ENCODE measurements around the gene DSC1.
A peak's percentile ranks its signal among the peaks of the same experiment; 100 is the strongest.

DSC1 gene

DNA sequence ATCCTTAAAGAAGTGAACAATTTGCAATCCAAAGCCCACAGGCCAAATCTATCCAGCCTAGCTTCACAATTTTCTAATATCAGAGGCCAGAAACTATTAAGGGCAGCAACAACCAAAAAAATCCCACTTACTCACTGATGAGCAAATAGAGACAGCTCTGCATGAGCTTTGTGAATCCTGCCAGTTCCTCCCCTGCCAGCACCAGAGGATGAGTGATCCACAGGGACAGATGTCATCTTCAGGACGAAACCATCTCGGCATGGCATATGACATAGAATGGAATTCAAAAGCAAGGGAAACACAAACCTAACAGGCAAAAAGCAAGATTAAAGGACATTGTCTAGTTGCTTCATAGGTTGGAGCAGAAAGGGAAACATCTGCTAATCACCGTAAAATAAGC is 58.2 kb downstream of the DSC1 start:
- Histone ChIP-seq H3K36me3 (ENCODE audit: control insufficient read depth in 2 of 2, insufficient read depth in 2 of 2, low read length in 2 of 2) (no peaks in the 10 kb centered on the region), H3K27ac (ENCODE audit: low read length) (no peak overlapping the region), H3K9ac (ENCODE audit: low read length in 2 of 2) (no peak overlapping the region), H3K27me3 (ENCODE audit: control insufficient read depth in 1 of 2, insufficient read depth in 2 of 2, low read length in 2 of 2) (peaks cover 2 to 21% of the 10 kb centered on the region in 2 donors), H3K9me3 (ENCODE audit: control insufficient read depth in 2 of 2, low read length in 2 of 2) (no peaks in the 10 kb centered on the region), H3K4me1 (ENCODE audit: control insufficient read depth, insufficient read depth, low read length) (no peaks in the 10 kb centered on the region), H3K4me3 (ENCODE audit: low read length in 2 of 2) (no peak overlapping the region)

DNA sequence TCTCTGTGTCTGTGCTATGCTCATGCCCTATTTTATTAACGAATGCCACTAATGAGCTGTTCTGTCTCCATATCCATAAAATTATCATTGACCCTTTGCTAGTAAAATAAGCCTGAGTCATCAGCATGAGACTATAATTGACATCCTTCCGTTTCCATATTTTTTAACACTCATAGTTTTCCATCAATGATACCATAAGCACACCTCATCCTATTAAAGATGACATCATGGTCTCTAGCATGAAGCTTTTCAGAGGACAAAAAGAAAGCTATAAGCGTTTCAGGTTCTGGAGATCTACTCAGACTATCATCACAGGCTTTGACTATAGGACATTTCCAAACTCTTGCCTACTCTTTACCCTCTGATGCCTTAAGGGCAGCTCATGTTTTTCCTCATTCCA is 59.2 kb downstream of the DSC1 start:
- H3K9me3 ChIP-seq (ENCODE audit: control insufficient read depth in 2 of 2, low read length in 2 of 2), result no peaks in the 10 kb centered on the region
- H3K36me3 ChIP-seq (ENCODE audit: control insufficient read depth in 2 of 2, insufficient read depth in 2 of 2, low read length in 2 of 2), result no peaks in the 10 kb centered on the region
- H3K4me1 ChIP-seq (ENCODE audit: control insufficient read depth, insufficient read depth, low read length), result no peaks in the 10 kb centered on the region
- H3K4me3 ChIP-seq (ENCODE audit: low read length in 2 of 2), result no peak overlapping the region
- H3K27me3 ChIP-seq (ENCODE audit: control insufficient read depth in 1 of 2, insufficient read depth in 2 of 2, low read length in 2 of 2), result peaks cover 2 to 21% of the 10 kb centered on the region in 2 donors
- no peak overlapping the region for H3K9ac ChIP-seq (ENCODE audit: low read length in 2 of 2)
- H3K27ac ChIP-seq (ENCODE audit: low read length), result no peak overlapping the region

GRCh38 chr18:31102941-31103340 is 59.7 kb downstream of the DSC1 start:
- H3K36me3 ChIP-seq (ENCODE audit: control insufficient read depth in 2 of 2, insufficient read depth in 2 of 2, low read length in 2 of 2), result no peaks in the 10 kb centered on the region
- no peaks in the 10 kb centered on the region for H3K9me3 ChIP-seq (ENCODE audit: control insufficient read depth in 2 of 2, low read length in 2 of 2)
- H3K27ac ChIP-seq (ENCODE audit: low read length), result no peak overlapping the region
- no peak overlapping the region for H3K4me3 ChIP-seq (ENCODE audit: low read length in 2 of 2)
- H3K27me3 ChIP-seq (ENCODE audit: control insufficient read depth in 1 of 2, insufficient read depth in 2 of 2, low read length in 2 of 2), result peaks cover 2 to 21% of the 10 kb centered on the region in 2 donors
- no peaks in the 10 kb centered on the region for H3K4me1 ChIP-seq (ENCODE audit: control insufficient read depth, insufficient read depth, low read length)
- no peak overlapping the region for H3K9ac ChIP-seq (ENCODE audit: low read length in 2 of 2)

GRCh38 chr18:31102025-31102684 is 60.5 kb downstream of the DSC1 start, which contains the start of gene DSC2:
Gene DSC2, minus strand, starts transcription at chr18:31102421. Its CDS starts 450 bp downstream, at chr18:31101971.
- Histone ChIP-seq H3K9ac (ENCODE audit: low read length in 2 of 2) (no peak within 1 kb of the TSS), H3K36me3 (ENCODE audit: control insufficient read depth in 2 of 2, insufficient read depth in 2 of 2, low read length in 2 of 2) (no peaks in the 10 kb centered on the region), H3K27ac (ENCODE audit: low read length) (no peak within 1 kb of the TSS), H3K4me1 (ENCODE audit: control insufficient read depth, insufficient read depth, low read length) (no peaks in the 10 kb centered on the region), H3K9me3 (ENCODE audit: control insufficient read depth in 2 of 2, low read length in 2 of 2) (no peaks in the 10 kb centered on the region), H3K27me3 (ENCODE audit: control insufficient read depth in 1 of 2, insufficient read depth in 2 of 2, low read length in 2 of 2) (peaks cover 2 to 21% of the 10 kb centered on the region in 2 donors), H3K4me3 (ENCODE audit: low read length in 2 of 2) (peak within 1 kb of the TSS; percentile 19 to 50)

DNA sequence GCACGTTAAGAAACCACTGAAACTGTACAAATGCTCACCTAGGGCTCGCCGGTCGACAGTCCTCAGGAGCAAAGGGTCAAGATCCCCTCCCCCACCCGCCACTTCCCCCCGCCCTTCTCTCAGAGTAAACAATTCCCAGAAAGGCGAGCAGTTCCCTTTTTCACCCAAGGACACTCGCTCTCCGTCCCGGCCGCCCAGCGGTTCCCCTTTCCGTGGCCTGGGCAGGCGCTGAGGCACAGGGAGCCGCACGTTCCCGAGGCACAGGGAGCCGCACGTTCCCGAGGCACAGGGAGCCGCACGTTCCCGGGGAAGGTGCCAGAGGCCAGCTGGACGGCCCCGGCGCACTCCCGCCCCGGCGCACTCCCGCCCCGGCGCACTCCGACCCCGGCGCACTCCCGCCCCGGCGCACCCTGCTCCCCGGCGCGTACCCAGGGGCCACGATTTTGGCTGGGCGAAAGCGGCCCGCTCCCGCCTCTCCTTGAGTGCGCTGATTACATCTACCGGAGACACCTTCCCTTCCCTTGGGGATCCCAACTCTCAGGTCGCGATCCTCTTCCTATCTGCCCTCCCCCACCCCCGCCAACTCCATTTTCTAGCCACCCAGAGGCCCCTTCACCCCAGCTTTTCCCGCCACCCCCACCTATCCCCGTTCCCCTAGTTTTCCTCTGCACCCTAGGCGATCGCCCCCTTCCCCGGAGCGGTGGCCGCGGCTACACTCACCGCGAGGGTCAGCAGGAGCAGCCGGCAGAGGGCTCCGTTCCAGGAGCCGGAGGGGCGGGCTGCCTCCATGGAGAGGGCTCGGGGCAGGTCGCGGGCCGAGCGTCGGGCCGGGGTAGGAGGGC is 61.3 kb downstream of the DSC1 start:
- Histone ChIP-seq H3K9ac (ENCODE audit: low read length in 2 of 2) (no peak overlapping the region), H3K36me3 (ENCODE audit: control insufficient read depth in 2 of 2, insufficient read depth in 2 of 2, low read length in 2 of 2) (no peaks in the 10 kb centered on the region), H3K4me3 (ENCODE audit: low read length in 2 of 2) (peak overlapping the region; percentile 19 to 50), H3K27ac (ENCODE audit: low read length) (no peak overlapping the region), H3K4me1 (ENCODE audit: control insufficient read depth, insufficient read depth, low read length) (no peaks in the 10 kb centered on the region), H3K27me3 (ENCODE audit: control insufficient read depth in 1 of 2, insufficient read depth in 2 of 2, low read length in 2 of 2) (peaks cover 2 to 21% of the 10 kb centered on the region in 2 donors), H3K9me3 (ENCODE audit: control insufficient read depth in 2 of 2, low read length in 2 of 2) (no peaks in the 10 kb centered on the region)

- no peak overlapping the region for H3K9ac ChIP-seq (ENCODE audit: low read length in 2 of 2)
- H3K4me1 ChIP-seq (ENCODE audit: control insufficient read depth, insufficient read depth, low read length), result no peaks in the 10 kb centered on the region
- H3K9me3 ChIP-seq (ENCODE audit: control insufficient read depth in 2 of 2, low read length in 2 of 2), result no peaks in the 10 kb centered on the region
- peaks cover 2 to 21% of the 10 kb centered on the region in 2 donors for H3K27me3 ChIP-seq (ENCODE audit: control insufficient read depth in 1 of 2, insufficient read depth in 2 of 2, low read length in 2 of 2)
- no peaks in the 10 kb centered on the region for H3K36me3 ChIP-seq (ENCODE audit: control insufficient read depth in 2 of 2, insufficient read depth in 2 of 2, low read length in 2 of 2)
- H3K27ac ChIP-seq (ENCODE audit: low read length), result no peak overlapping the region
- H3K4me3 ChIP-seq (ENCODE audit: low read length in 2 of 2), result peak overlapping the region; percentile 12 to 44
These were observed 62.0 kb downstream of the DSC1 start for GRCh38 chr18:31100436-31101182.

- Histone ChIP-seq H3K9me3 (ENCODE audit: control insufficient read depth in 2 of 2, low read length in 2 of 2) (no peaks in the 10 kb centered on the region), H3K27ac (ENCODE audit: low read length) (no peak overlapping the region), H3K9ac (ENCODE audit: low read length in 2 of 2) (no peak overlapping the region), H3K27me3 (ENCODE audit: control insufficient read depth in 1 of 2, insufficient read depth in 2 of 2, low read length in 2 of 2) (peaks cover 2 to 21% of the 10 kb centered on the region in 2 donors), H3K4me1 (ENCODE audit: control insufficient read depth, insufficient read depth, low read length) (no peaks in the 10 kb centered on the region), H3K36me3 (ENCODE audit: control insufficient read depth in 2 of 2, insufficient read depth in 2 of 2, low read length in 2 of 2) (no peaks in the 10 kb centered on the region), H3K4me3 (ENCODE audit: low read length in 2 of 2) (no peak overlapping the region)
These were observed 63.0 kb downstream of the DSC1 start for GRCh38 chr18:31099450-31100230.

DNA sequence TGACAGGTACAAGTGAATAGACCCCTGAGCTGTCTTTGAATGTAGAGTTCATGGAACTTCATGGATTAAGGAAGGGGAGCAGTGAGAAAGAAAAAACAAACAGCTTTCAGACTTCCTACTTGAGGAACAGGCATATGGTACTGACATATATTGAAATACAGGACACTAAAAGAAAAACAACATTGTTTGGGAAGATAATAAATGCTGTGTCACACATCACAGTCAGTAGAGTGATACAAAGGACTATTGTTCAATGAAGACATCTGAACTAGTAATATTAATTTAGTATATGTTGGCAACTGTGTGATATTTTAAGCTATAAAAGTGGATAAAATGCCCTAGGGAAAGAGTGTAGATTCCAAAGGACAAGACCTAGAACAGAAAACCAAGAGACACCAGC is 63.8 kb downstream of the DSC1 start:
- H3K27me3 ChIP-seq (ENCODE audit: control insufficient read depth in 1 of 2, insufficient read depth in 2 of 2, low read length in 2 of 2), result peaks cover 2 to 21% of the 10 kb centered on the region in 2 donors
- no peak overlapping the region for H3K27ac ChIP-seq (ENCODE audit: low read length)
- H3K9me3 ChIP-seq (ENCODE audit: control insufficient read depth in 2 of 2, low read length in 2 of 2), result no peaks in the 10 kb centered on the region
- H3K9ac ChIP-seq (ENCODE audit: low read length in 2 of 2), result no peak overlapping the region
- no peaks in the 10 kb centered on the region for H3K4me1 ChIP-seq (ENCODE audit: control insufficient read depth, insufficient read depth, low read length)
- no peak overlapping the region for H3K4me3 ChIP-seq (ENCODE audit: low read length in 2 of 2)
- H3K36me3 ChIP-seq (ENCODE audit: control insufficient read depth in 2 of 2, insufficient read depth in 2 of 2, low read length in 2 of 2), result no peaks in the 10 kb centered on the region

DNA sequence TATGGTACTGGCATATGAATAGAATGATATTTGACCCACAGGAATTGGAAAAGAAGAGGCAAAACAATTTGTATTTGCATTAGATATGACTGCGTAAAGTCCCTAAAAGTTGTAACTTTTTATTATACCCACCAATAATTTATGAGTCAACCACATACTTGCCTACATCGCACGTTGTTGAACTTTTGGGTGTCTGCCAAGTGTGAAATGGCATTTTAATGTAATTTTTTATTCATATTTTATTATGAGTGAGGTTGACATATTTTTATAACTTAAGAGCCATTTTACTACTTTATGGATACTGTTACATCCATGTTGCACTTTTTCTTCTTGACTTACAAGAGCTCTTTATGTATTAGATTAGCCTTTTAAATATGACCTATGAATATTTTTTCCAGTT is 65.0 kb downstream of the DSC1 start:
- peaks cover 2 to 21% of the 10 kb centered on the region in 2 donors for H3K27me3 ChIP-seq (ENCODE audit: control insufficient read depth in 1 of 2, insufficient read depth in 2 of 2, low read length in 2 of 2)
- no peaks in the 10 kb centered on the region for H3K36me3 ChIP-seq (ENCODE audit: control insufficient read depth in 2 of 2, insufficient read depth in 2 of 2, low read length in 2 of 2)
- H3K9ac ChIP-seq (ENCODE audit: low read length in 2 of 2), result no peak overlapping the region
- no peak overlapping the region for H3K27ac ChIP-seq (ENCODE audit: low read length)
- no peaks in the 10 kb centered on the region for H3K4me1 ChIP-seq (ENCODE audit: control insufficient read depth, insufficient read depth, low read length)
- no peaks in the 10 kb centered on the region for H3K9me3 ChIP-seq (ENCODE audit: control insufficient read depth in 2 of 2, low read length in 2 of 2)
- H3K4me3 ChIP-seq (ENCODE audit: low read length in 2 of 2), result no peak overlapping the region

GRCh38 chr18:31093880-31094279 is 68.8 kb downstream of the DSC1 start:
- no peaks in the 10 kb centered on the region for H3K36me3 ChIP-seq (ENCODE audit: control insufficient read depth in 2 of 2, insufficient read depth in 2 of 2, low read length in 2 of 2)
- H3K9ac ChIP-seq (ENCODE audit: low read length in 2 of 2), result no peak overlapping the region
- H3K27ac ChIP-seq (ENCODE audit: low read length), result no peak overlapping the region
- no peaks in the 10 kb centered on the region for H3K4me1 ChIP-seq (ENCODE audit: control insufficient read depth, insufficient read depth, low read length)
- H3K27me3 ChIP-seq (ENCODE audit: control insufficient read depth in 1 of 2, insufficient read depth in 2 of 2, low read length in 2 of 2), result no peaks in the 10 kb centered on the region
- H3K9me3 ChIP-seq (ENCODE audit: control insufficient read depth in 2 of 2, low read length in 2 of 2), result no peaks in the 10 kb centered on the region
- no peak overlapping the region for H3K4me3 ChIP-seq (ENCODE audit: low read length in 2 of 2)

Measured in stomach smooth muscle (tissue), 2 donors.